H1 (cell line): Measurements from ENCODE around the gene FRMD4B.

Experiments
- ASH2L ChIP-seq: fragments of 200-600, 300-600 bp; sonication (generic); IDR thresholded peaks from one replicate; pipeline ENCODE4 v1.7.1; 2017; ENCODE audit warnings: low read length
- CREB1 ChIP-seq: IDR thresholded peaks from 2 replicates; pipeline ENCODE4 v1.6.1; 2012; ENCODE audit warnings: inconsistent platforms
- CTCF ChIP-seq, 3 experiments: IDR thresholded peaks; 1 replicate in 2 of 3; 2 replicates in 1 of 3; pipeline versions ENCODE4 v1.5.1 to v1.6.1; 2011; ENCODE audit warnings: low read length in 3 of 3, mild to moderate bottlenecking in 3 of 3, inconsistent platforms in 2 of 3, low read depth in 1 of 3, moderate library complexity in 1 of 3; ENCODE audit not compliant: insufficient read depth in 1 of 3; ENCODE audit errors: control extremely low read depth in 1 of 3
- EZH2 ChIP-seq: fragments of 200-600 bp; sonication (generic); IDR thresholded peaks from 2 replicates; pipeline ENCODE4 v1.7.1; 2012; ENCODE audit warnings: low read depth, mild to moderate bottlenecking, moderate library complexity, low read length, inconsistent platforms; ENCODE audit not compliant: severe bottlenecking
- POLR2A ChIP-seq, 2 experiments: IDR thresholded peaks; 1 replicate in 1 of 2; 2 replicates in 1 of 2; pipeline ENCODE4 v1.6.1; 2011; ENCODE audit warnings: low read depth in 2 of 2, low read length in 2 of 2, mild to moderate bottlenecking in 2 of 2; ENCODE audit errors: control extremely low read depth in 1 of 2
- SRF ChIP-seq: IDR thresholded peaks from 2 replicates; pipeline ENCODE4 v1.6.1; 2011; ENCODE audit warnings: mild to moderate bottlenecking, low read depth, low read length, moderate library complexity
- TAF1 ChIP-seq: IDR thresholded peaks from 2 replicates; pipeline ENCODE4 v1.6.1; 2011; ENCODE audit warnings: mild to moderate bottlenecking, low read depth, low read length
- TCF12 ChIP-seq: IDR thresholded peaks from 2 replicates; pipeline ENCODE4 v1.6.1; 2011; ENCODE audit warnings: low read depth, mild to moderate bottlenecking, low read length

DNA sequence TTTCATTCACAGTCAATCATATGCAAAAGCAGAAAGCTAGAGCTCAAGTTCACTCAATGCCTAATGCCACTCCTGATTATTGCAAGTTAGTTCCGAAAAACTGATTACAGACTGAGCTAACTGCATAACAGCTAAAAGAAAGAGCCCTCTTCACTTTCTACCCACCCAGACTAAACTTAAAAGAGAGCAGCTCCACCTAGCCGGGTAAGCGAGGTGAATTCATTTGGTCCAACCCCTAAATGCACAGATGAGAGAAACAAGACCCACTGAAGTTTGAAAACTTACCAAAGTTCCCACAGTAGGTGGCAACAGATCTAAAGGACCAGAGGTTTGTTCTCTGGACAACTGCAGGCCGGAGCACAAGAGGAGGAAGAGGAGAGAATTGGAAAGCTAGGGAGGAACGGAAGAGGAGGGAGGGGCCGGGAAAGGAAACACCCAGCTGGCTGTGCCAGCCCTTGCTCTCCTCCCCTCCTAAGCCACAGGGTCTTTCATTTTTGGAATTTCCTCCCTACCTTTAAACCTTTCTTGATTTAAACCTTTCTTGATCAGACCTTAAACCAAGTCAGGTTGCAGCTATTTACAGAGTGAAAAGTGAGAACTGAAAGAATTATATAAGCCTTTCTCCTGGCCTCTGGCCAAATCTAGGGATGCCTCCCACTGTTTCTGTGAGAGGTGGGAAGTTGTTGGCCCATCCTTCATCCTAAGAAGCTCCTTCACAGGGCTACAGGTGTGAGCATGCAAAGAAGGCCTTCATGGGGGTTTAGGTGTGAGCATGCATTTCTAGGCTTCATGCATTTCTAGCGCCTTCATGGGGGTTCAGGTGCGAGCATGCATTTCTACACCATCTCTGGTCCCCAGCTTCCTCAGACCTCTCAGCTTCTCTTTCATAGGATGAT, 148.8 kb downstream of the FRMD4B start:
- TF ChIP-seq POLR2A (IDR thresholded peaks at IDR 0.05; ENCODE audit: control extremely low read depth in 1 of 2, low read depth in 2 of 2, low read length in 2 of 2): no peak
- no peak for TF ChIP-seq CTCF (IDR thresholded peaks at IDR 0.05; ENCODE audit: control extremely low read depth in 1 of 3, insufficient read depth in 1 of 3, low read depth in 1 of 3, low read length in 3 of 3)
- TF ChIP-seq TAF1: no peak
- TF ChIP-seq CREB1: no peak
- TF ChIP-seq TCF12: no peak
- TF ChIP-seq EZH2: no peak
- no peak for TF ChIP-seq ASH2L
- no peak for TF ChIP-seq SRF
